ENCODE results near the gene EGR1. TPM values are rescaled to one million over a fixed set of nuclear protein-coding genes. Genes with fewer than 3 reads are reported as not detected.

EGR1 gene
- total and polyA plus RNA-seq, 2 of the 4 experiments (the other 2 are of a cell fraction): 2.9 to 104 TPM

GRCh38 chr5:138488481-138488945 is 23.2 kb downstream of the EGR1 start:
- no peak for ATAC-seq (ENCODE audit: low read depth)
- ChIA-PET CTCF (no interaction called here), POLR2A (ENCODE audit: unreplicated experiment) (no interaction called here)
- Histone ChIP-seq H2BK120ac (ENCODE audit: low read depth, low read length) (no peak overlapping the region), H2AK5ac (ENCODE audit: low read depth, low read length) (no peak overlapping the region), H3K14ac (replicated peaks; ENCODE audit: low read depth, low read length) (peak overlapping the region; percentile 45; the same call in 1 of the 2 replicates), H3K27ac (ENCODE audit: insufficient read depth, low read length) (no peak overlapping the region), H3K9me3 (ENCODE audit: control insufficient read depth, insufficient read depth, low read length) (no peaks in the 10 kb centered on the region), H3K4ac (ENCODE audit: low read depth, low read length) (no peak overlapping the region), H3K56ac (ENCODE audit: extremely low read depth, insufficient read depth, low read length) (no peak overlapping the region), H3K4me1 (ENCODE audit: control insufficient read depth, insufficient read depth, low read length) (peaks cover 20% of the 10 kb centered on the region), H2BK15ac (ENCODE audit: low read depth, low read length) (no peak overlapping the region), H2AK9ac (replicated peaks; ENCODE audit: low read depth, low read length, poor library complexity) (peak overlapping the region; percentile 29), H4K20me1 (ENCODE audit: insufficient read depth, low read length) (no peaks in the 10 kb centered on the region; the same call in 1 of the 2 replicates), H2AFZ (replicated peaks; ENCODE audit: low read length, poor library complexity) (peak overlapping the region; percentile 70), H3K36me3 (ENCODE audit: control insufficient read depth, insufficient read depth, low read length) (no peaks in the 10 kb centered on the region), H4K91ac (ENCODE audit: insufficient read depth, low read depth, low read length) (no peak overlapping the region), H2BK5ac (ENCODE audit: low read depth, low read length, poor library complexity, severe bottlenecking) (no peak overlapping the region), H3K18ac (ENCODE audit: low read depth, low read length) (no peak overlapping the region), H3K23ac (ENCODE audit: low read depth, low read length) (no peak overlapping the region), H3K79me1 (ENCODE audit: low read depth in 1 of 2, low read length in 2 of 2) (no peaks in the 10 kb centered on the region), H4K5ac (ENCODE audit: low read depth, low read length) (no peak overlapping the region), H2BK20ac (ENCODE audit: low read depth, low read length) (no peak overlapping the region), H4K8ac (ENCODE audit: low read depth in 2 of 2, low read length in 2 of 2) (no peak overlapping the region), H3K4me2 (ENCODE audit: low read depth, low read length) (no peak overlapping the region), H3K9ac (ENCODE audit: low read depth, low read length) (no peak overlapping the region), H3K9me1 (ENCODE audit: insufficient read depth, low read length) (peaks cover 9% of the 10 kb centered on the region; the same call in 1 of the 2 replicates), H3K4me3 (ENCODE audit: insufficient read depth, low read depth, low read length) (no peak overlapping the region), H3K27me3 (ENCODE audit: control insufficient read depth, insufficient read depth, low read length) (peaks cover 11% of the 10 kb centered on the region; the same call in 1 of the 2 replicates)
- BruUV-seq (replicated peaks): no TSS peak
- in situ Hi-C loops (cut with MboI; ENCODE audit: low sequenced_read_pairs): no loop called here
- TF ChIP-seq USF2 (IDR thresholded peaks at IDR 0.05; ENCODE audit: low read depth, low read length): peak; percentile 61
- peak; percentile 80 for TF ChIP-seq BHLHE40 (IDR thresholded peaks at IDR 0.05; ENCODE audit: low read depth, low read length)
- 0 out of 2 replicates have a peak, but pooled peaks have one; percentile 61 for TF ChIP-seq MXI1 (IDR thresholded peaks at IDR 0.05; ENCODE audit: borderline replicate concordance, low read depth, low read length)
- TF ChIP-seq MAZ (IDR thresholded peaks at IDR 0.05; ENCODE audit: borderline replicate concordance, low read depth, low read length): no peak
- intact Hi-C loops (cut with micrococcal nuclease): no loop called here
- dilution Hi-C loops (cut with HindIII; ENCODE audit: low sequenced_read_pairs, unreplicated experiment): no loop called here
- DNase-seq: peak; percentile 68
- WGBS, 2 experiments (ENCODE audit: extremely low coverage in 2 of 2, insufficient read length in 1 of 2): 92% methylated on average over 2 of the region's 5 CpGs; no CpG with 5 or more reads in 1 of the 2 experiments

Data from IMR-90 (cell line).